ENCODE results near the gene TBC1D24. TPM values are rescaled to one million over a fixed set of nuclear protein-coding genes. Genes with fewer than 3 reads are reported as not detected.

TBC1D24 gene
- total RNA-seq, 4 donors from 2014 or later: 0.59 to 21.6 (median 4.6) TPM

DNA sequence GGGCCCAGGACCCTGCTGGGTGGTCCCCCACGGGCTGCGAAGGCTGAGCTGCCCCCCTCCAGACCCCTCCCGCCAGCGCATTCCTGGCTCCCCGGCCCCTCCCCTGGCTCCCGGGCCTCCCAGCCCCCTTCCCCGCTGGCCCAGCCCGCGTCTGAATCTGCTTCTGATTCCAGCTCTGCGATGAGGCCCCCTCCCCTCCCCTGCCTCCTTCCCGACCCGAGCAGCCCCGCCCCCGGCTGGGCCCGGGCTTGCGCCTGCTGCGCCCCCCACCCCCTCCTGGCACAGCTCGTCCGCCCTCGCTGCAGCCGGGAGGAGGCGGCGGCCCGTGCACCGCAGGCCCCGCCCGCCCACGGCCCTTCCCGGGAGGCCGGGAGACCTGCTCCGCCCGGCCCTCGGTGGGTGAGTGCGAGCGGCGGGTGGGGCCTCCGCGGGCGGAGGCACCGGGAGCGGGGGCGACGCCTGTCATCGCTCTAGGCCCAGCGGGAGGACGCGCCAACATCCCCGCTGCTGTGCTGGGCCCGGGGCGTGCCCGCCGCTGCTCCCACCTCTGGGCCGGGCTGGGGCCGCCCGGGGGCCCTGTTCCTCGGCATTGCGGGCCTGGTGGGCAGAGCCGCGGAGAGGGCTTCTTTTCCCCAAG is 3.8 kb upstream of the TBC1D24 start, which contains the start of gene NTN3:
TSS of gene NTN3 (plus strand) at position 282 of the 637 bp plus-strand sequence. CDS start 405 bp downstream, outside the sequence.
- Histone ChIP-seq H3K4me3 (no peak within 1 kb of the TSS), H3K27me3 (peaks cover 4 to 44% of the 10 kb centered on the region in 2 donors), H3K27ac (peak within 1 kb of the TSS in 1 of 2 donors; percentile 10), H3K4me1 (peaks cover 0 to 34% of the 10 kb centered on the region in 2 donors), H3K9me3 (no peaks in the 10 kb centered on the region), H3K36me3 (no peaks in the 10 kb centered on the region)
- intact Hi-C loops (cut with DNase I; ENCODE audit: low total_unique reads): no loop called here
- no peak for TF ChIP-seq POLR2A (IDR thresholded peaks at IDR 0.05)
- TF ChIP-seq, protein P1, sequence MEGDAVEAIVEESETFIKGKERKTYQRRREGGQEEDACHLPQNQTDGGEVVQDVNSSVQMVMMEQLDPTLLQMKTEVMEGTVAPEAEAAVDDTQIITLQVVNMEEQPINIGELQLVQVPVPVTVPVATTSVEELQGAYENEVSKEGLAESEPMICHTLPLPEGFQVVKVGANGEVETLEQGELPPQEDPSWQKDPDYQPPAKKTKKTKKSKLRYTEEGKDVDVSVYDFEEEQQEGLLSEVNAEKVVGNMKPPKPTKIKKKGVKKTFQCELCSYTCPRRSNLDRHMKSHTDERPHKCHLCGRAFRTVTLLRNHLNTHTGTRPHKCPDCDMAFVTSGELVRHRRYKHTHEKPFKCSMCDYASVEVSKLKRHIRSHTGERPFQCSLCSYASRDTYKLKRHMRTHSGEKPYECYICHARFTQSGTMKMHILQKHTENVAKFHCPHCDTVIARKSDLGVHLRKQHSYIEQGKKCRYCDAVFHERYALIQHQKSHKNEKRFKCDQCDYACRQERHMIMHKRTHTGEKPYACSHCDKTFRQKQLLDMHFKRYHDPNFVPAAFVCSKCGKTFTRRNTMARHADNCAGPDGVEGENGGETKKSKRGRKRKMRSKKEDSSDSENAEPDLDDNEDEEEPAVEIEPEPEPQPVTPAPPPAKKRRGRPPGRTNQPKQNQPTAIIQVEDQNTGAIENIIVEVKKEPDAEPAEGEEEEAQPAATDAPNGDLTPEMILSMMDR (IDR thresholded peaks at IDR 0.05): no peak
- no peak for DNase-seq

DNA sequence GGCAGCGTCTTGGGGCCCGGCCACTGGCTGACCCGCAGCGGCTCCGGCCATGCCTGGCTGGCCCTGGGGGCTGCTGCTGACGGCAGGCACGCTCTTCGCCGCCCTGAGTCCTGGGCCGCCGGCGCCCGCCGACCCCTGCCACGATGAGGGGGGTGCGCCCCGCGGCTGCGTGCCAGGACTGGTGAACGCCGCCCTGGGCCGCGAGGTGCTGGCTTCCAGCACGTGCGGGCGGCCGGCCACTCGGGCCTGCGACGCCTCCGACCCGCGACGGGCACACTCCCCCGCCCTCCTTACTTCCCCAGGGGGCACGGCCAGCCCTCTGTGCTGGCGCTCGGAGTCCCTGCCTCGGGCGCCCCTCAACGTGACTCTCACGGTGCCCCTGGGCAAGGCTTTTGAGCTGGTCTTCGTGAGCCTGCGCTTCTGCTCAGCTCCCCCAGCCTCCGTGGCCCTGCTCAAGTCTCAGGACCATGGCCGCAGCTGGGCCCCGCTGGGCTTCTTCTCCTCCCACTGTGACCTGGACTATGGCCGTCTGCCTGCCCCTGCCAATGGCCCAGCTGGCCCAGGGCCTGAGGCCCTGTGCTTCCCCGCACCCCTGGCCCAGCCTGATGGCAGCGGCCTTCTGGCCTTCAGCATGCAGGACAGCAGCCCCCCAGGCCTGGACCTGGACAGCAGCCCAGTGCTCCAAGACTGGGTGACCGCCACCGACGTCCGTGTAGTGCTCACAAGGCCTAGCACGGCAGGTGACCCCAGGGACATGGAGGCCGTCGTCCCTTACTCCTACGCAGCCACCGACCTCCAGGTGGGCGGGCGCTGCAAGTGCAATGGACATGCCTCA is 3.1 kb upstream of the TBC1D24 start:
- peak overlapping the region in 1 of 2 donors; percentile 10 for H3K27ac ChIP-seq
- H3K9me3 ChIP-seq: no peaks in the 10 kb centered on the region
- H3K4me1 ChIP-seq: peaks cover 0 to 34% of the 10 kb centered on the region in 2 donors
- no peaks in the 10 kb centered on the region for H3K36me3 ChIP-seq
- intact Hi-C loops (cut with DNase I; ENCODE audit: low total_unique reads): no loop called here
- TF ChIP-seq, protein P1 (IDR thresholded peaks at IDR 0.05): no peak
- TF ChIP-seq POLR2A (IDR thresholded peaks at IDR 0.05): no peak
- H3K27me3 ChIP-seq: peaks cover 4 to 44% of the 10 kb centered on the region in 2 donors
- H3K4me3 ChIP-seq: no peak overlapping the region
- no peak for DNase-seq

DNA sequence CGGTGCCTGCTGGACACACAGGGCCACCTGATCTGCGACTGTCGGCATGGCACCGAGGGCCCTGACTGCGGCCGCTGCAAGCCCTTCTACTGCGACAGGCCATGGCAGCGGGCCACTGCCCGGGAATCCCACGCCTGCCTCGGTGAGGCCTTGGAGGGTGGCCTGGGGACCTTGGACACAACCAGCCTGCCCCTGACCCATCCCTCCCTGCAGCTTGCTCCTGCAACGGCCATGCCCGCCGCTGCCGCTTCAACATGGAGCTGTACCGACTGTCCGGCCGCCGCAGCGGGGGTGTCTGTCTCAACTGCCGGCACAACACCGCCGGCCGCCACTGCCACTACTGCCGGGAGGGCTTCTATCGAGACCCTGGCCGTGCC is 2.5 kb upstream of the TBC1D24 start:
- Histone ChIP-seq H3K4me3 (no peak overlapping the region), H3K9me3 (no peaks in the 10 kb centered on the region), H3K4me1 (peaks cover 0 to 34% of the 10 kb centered on the region in 2 donors), H3K27ac (no peak overlapping the region), H3K36me3 (no peaks in the 10 kb centered on the region), H3K27me3 (peaks cover 4 to 44% of the 10 kb centered on the region in 2 donors)
- TF ChIP-seq POLR2A (IDR thresholded peaks at IDR 0.05): no peak
- TF ChIP-seq, protein P1 (IDR thresholded peaks at IDR 0.05): no peak
- no peak for DNase-seq
- intact Hi-C loops (cut with DNase I; ENCODE audit: low total_unique reads): no loop called here

DNA sequence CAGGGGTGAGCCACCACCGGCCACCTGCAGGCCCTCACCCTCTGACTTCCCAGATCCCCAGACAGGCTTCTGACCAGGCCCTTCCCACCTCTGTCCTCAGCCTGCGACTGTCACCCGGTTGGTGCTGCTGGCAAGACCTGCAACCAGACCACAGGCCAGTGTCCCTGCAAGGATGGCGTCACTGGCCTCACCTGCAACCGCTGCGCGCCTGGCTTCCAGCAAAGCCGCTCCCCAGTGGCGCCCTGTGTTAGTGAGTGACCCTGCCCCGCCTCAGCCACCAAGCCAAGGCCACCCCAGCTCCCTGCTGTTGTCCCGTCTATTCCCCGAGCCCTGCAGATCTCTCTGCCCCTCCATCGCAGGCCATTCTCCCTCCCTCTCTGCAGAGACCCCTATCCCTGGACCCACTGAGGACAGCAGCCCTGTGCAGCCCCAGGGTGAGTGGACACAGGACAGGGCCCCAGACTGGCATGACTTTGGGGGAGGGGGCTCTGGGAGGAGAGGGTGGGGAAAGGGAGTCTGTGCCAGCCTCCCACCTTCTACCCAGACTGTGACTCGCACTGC is 2.0 kb upstream of the TBC1D24 start:
- Histone ChIP-seq H3K4me3 (no peak overlapping the region), H3K4me1 (peaks cover 0 to 34% of the 10 kb centered on the region in 2 donors)

More for the DNA sequence above, 2.0 kb upstream of the TBC1D24 start:
- Histone ChIP-seq H3K36me3 (no peaks in the 10 kb centered on the region), H3K9me3 (no peaks in the 10 kb centered on the region), H3K27ac (no peak overlapping the region), H3K27me3 (peaks cover 4 to 44% of the 10 kb centered on the region in 2 donors)
- TF ChIP-seq, protein P1 (IDR thresholded peaks at IDR 0.05): no peak
- TF ChIP-seq POLR2A (IDR thresholded peaks at IDR 0.05): no peak
- intact Hi-C loops (cut with DNase I; ENCODE audit: low total_unique reads): no loop called here
- DNase-seq: no peak
